ENCODE data around the gene VPS18. TPM values are rescaled to one million over a fixed set of nuclear protein-coding genes. Genes with fewer than 3 reads are reported as not detected.

The VPS18 gene
- total and polyA plus RNA-seq, 2 experiments from 2014 or later, result 5.9 to 42.5 TPM

DNA sequence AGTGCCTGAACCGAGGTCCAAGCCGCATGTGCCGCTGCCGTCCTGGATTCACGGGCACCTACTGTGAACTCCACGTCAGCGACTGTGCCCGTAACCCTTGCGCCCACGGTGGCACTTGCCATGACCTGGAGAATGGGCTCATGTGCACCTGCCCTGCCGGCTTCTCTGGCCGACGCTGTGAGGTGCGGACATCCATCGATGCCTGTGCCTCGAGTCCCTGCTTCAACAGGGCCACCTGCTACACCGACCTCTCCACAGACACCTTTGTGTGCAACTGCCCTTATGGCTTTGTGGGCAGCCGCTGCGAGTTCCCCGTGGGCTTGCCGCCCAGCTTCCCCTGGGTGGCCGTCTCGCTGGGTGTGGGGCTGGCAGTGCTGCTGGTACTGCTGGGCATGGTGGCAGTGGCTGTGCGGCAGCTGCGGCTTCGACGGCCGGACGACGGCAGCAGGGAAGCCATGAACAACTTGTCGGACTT lies 42.0 kb downstream of the VPS18 start:
- H3K79me2 ChIP-seq (replicated peaks; ENCODE audit: insufficient read depth), result no peaks in the 10 kb centered on the region
- no peaks in the 10 kb centered on the region for H3K9me3 Mint-ChIP-seq
- peaks cover 41% of the 10 kb centered on the region for H3K27me3 ChIP-seq (ENCODE audit: insufficient read depth)
- ATAC-seq, result no peak
- 0 out of 2 replicates have a peak, but pooled peaks cover 6% of the 10 kb centered on the region for H4K20me1 ChIP-seq (replicated peaks; ENCODE audit: insufficient read depth)
- H3K4me3 ChIP-seq, result no peak overlapping the region
- H3K4me1 ChIP-seq (ENCODE audit: insufficient read depth), result peaks cover 12% of the 10 kb centered on the region; the same call in 1 of the 2 replicates
- H3K4me3 Mint-ChIP-seq, result no peak overlapping the region
- no peaks in the 10 kb centered on the region for H3K36me3 ChIP-seq (ENCODE audit: insufficient read depth)
- H3F3A ChIP-seq (replicated peaks; ENCODE audit: low read depth), result peaks cover 14% of the 10 kb centered on the region; the same call in 1 of the 2 replicates
- TF ChIP-seq STAT1 (IDR thresholded peaks at IDR 0.05; ENCODE audit: unreplicated experiment), result no peak
- TF ChIP-seq, protein P1, sequence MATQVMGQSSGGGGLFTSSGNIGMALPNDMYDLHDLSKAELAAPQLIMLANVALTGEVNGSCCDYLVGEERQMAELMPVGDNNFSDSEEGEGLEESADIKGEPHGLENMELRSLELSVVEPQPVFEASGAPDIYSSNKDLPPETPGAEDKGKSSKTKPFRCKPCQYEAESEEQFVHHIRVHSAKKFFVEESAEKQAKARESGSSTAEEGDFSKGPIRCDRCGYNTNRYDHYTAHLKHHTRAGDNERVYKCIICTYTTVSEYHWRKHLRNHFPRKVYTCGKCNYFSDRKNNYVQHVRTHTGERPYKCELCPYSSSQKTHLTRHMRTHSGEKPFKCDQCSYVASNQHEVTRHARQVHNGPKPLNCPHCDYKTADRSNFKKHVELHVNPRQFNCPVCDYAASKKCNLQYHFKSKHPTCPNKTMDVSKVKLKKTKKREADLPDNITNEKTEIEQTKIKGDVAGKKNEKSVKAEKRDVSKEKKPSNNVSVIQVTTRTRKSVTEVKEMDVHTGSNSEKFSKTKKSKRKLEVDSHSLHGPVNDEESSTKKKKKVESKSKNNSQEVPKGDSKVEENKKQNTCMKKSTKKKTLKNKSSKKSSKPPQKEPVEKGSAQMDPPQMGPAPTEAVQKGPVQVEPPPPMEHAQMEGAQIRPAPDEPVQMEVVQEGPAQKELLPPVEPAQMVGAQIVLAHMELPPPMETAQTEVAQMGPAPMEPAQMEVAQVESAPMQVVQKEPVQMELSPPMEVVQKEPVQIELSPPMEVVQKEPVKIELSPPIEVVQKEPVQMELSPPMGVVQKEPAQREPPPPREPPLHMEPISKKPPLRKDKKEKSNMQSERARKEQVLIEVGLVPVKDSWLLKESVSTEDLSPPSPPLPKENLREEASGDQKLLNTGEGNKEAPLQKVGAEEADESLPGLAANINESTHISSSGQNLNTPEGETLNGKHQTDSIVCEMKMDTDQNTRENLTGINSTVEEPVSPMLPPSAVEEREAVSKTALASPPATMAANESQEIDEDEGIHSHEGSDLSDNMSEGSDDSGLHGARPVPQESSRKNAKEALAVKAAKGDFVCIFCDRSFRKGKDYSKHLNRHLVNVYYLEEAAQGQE (IDR thresholded peaks at IDR 0.05; ENCODE audit: unreplicated experiment), result no peak
- TF ChIP-seq ETS1 (IDR thresholded peaks at IDR 0.05), result no peak
- TF ChIP-seq EZH2phosphoT487 (IDR thresholded peaks at IDR 0.05; ENCODE audit: unreplicated experiment), result no peak
- TF ChIP-seq, protein P2, sequence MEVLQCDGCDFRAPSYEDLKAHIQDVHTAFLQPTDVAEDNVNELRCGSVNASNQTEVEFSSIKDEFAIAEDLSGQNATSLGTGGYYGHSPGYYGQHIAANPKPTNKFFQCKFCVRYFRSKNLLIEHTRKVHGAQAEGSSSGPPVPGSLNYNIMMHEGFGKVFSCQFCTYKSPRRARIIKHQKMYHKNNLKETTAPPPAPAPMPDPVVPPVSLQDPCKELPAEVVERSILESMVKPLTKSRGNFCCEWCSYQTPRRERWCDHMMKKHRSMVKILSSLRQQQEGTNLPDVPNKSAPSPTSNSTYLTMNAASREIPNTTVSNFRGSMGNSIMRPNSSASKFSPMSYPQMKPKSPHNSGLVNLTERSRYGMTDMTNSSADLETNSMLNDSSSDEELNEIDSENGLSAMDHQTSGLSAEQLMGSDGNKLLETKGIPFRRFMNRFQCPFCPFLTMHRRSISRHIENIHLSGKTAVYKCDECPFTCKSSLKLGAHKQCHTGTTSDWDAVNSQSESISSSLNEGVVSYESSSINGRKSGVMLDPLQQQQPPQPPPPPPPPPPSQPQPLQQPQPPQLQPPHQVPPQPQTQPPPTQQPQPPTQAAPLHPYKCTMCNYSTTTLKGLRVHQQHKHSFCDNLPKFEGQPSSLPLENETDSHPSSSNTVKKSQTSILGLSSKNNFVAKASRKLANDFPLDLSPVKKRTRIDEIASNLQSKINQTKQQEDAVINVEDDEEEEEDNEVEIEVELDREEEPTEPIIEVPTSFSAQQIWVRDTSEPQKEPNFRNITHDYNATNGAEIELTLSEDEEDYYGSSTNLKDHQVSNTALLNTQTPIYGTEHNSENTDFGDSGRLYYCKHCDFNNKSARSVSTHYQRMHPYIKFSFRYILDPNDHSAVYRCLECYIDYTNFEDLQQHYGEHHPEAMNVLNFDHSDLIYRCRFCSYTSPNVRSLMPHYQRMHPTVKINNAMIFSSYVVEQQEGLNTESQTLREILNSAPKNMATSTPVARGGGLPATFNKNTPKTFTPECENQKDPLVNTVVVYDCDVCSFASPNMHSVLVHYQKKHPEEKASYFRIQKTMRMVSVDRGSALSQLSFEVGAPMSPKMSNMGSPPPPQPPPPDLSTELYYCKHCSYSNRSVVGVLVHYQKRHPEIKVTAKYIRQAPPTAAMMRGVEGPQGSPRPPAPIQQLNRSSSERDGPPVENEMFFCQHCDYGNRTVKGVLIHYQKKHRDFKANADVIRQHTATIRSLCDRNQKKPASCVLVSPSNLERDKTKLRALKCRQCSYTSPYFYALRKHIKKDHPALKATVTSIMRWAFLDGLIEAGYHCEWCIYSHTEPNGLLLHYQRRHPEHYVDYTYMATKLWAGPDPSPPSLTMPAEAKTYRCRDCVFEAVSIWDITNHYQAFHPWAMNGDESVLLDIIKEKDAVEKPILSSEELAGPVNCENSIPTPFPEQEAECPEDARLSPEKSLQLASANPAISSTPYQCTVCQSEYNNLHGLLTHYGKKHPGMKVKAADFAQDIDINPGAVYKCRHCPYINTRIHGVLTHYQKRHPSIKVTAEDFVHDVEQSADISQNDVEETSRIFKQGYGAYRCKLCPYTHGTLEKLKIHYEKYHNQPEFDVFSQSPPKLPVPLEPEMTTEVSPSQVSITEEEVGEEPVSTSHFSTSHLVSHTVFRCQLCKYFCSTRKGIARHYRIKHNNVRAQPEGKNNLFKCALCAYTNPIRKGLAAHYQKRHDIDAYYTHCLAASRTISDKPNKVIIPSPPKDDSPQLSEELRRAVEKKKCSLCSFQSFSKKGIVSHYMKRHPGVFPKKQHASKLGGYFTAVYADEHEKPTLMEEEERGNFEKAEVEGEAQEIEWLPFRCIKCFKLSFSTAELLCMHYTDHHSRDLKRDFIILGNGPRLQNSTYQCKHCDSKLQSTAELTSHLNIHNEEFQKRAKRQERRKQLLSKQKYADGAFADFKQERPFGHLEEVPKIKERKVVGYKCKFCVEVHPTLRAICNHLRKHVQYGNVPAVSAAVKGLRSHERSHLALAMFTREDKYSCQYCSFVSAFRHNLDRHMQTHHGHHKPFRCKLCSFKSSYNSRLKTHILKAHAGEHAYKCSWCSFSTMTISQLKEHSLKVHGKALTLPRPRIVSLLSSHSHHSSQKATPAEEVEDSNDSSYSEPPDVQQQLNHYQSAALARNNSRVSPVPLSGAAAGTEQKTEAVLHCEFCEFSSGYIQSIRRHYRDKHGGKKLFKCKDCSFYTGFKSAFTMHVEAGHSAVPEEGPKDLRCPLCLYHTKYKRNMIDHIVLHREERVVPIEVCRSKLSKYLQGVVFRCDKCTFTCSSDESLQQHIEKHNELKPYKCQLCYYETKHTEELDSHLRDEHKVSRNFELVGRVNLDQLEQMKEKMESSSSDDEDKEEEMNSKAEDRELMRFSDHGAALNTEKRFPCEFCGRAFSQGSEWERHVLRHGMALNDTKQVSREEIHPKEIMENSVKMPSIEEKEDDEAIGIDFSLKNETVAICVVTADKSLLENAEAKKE (CRISPR knock-in tag; IDR thresholded peaks at IDR 0.05), result no peak
- TF ChIP-seq EZH2 (IDR thresholded peaks at IDR 0.05; ENCODE audit: low read depth, unreplicated experiment), result no peak
- no peak for TF ChIP-seq JUNB (IDR thresholded peaks at IDR 0.05; ENCODE audit: unreplicated experiment)
- no peak for TF ChIP-seq POLR2AphosphoS5 (IDR thresholded peaks at IDR 0.05; ENCODE audit: low read depth)
- TF ChIP-seq ZNF331 (CRISPR knock-in tag; IDR thresholded peaks at IDR 0.05; ENCODE audit: low read depth), result no peak
- no peak for TF ChIP-seq NANOG (IDR thresholded peaks at IDR 0.05; ENCODE audit: borderline replicate concordance)
- no peak for TF ChIP-seq CTCF (conservative IDR thresholded peaks at IDR 0.05; ENCODE audit: low read depth in 2 of 2)
- no peak for TF ChIP-seq CREB1 (CRISPR knock-in tag; IDR thresholded peaks at IDR 0.05; ENCODE audit: low read depth)
- no peak for TF ChIP-seq ZNF114 (CRISPR knock-in tag; IDR thresholded peaks at IDR 0.05)
- no peak for DNase-seq (ENCODE audit: low spot score)
- H3K4me1 Mint-ChIP-seq, result peaks cover 40% of the 10 kb centered on the region
- no peak overlapping the region for H3K4me2 ChIP-seq
- no peaks in the 10 kb centered on the region for H3K9me2 ChIP-seq (ENCODE audit: insufficient read depth)
- H3K27ac Mint-ChIP-seq, result no peak overlapping the region
- no peak overlapping the region for H2AFZ ChIP-seq
- H3K27ac ChIP-seq (ENCODE audit: low read depth), result no peak overlapping the region
- peaks cover 51% of the 10 kb centered on the region for H3K27me3 Mint-ChIP-seq (ENCODE audit: insufficient read depth, low read depth, poor library complexity)
- no peaks in the 10 kb centered on the region; the same call in 2 of the 3 replicates for H3K36me3 Mint-ChIP-seq (ENCODE audit: low read depth)
